Forelimb muscle (tissue), 1 donor: Measurements from ENCODE around the gene NOL9. TPM values are rescaled to one million over a fixed set of nuclear protein-coding genes. Genes with fewer than 3 reads are reported as not detected.

Experiments
- DNase-seq: peaks from one replicate; pipeline ENCODE4 v3.0.0-alpha.2; 2013; ENCODE audit warnings: low read depth
- polyA plus RNA-seq: library from polyadenylated mRNA; unstranded; fragments of 120-200 nt; gene quantifications from one replicate; pipeline ENCODE4 v1.2.1, GENCODE V29; 2013; ENCODE audit not compliant: insufficient read length

The NOL9 gene
- polyA plus RNA-seq, 1 donor: 13.6 TPM

- DNase-seq: no peak
Measured at GRCh38 chr1:6521536-6521935, 32.8 kb downstream of the NOL9 start.

GRCh38 chr1:6519935-6520671 lies 34.2 kb downstream of the NOL9 start:
- DNase-seq: no peak

DNA sequence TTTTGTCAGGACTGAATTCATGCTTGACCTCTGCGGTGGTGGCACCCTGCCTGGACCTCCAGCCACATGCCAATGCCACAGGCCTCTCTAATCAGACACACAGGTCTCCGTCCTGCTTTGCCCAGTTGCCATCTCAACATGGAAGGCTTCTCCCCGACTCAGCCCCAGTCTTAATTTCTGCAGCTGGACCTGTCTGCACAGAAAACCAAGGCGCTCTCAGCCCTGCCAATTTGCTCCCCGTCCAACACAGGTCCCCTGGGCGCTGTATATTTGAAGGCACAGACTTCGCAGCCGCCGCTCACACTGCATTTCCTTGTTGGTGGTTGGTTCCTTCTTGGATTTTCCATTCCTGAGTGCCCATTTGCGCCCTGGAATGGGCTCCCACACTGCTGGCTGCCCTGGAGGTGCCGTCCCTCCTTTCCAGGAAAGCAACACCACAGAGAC lies 34.8 kb downstream of the NOL9 start:
- DNase-seq: no peak

DNA sequence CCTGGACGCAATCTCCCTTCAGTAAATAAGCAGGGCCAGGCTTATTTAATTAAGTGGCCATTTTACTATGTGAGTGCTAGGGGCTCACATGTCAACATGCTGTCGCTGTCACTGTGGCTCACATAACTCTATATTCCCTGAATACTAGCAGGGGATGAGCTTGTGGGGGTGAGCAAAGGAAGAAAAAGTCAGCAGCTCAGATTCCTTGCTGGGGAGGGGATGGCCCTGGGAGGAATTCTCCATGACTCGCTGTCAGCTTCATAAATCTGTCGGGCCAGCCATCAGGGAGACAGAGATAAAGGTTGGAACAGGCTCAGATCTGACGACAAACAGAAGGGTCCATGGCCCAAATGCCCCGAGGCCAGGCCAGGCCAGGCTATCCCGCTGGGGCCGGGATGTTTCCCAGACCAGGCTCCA lies 36.9 kb downstream of the NOL9 start:
- DNase-seq: no peak

- DNase-seq: no peak
Measured at GRCh38 chr1:6515771-6516170, 38.5 kb downstream of the NOL9 start.

GRCh38 chr1:6513320-6513801 lies 41.0 kb downstream of the NOL9 start:
- DNase-seq: no peak

DNA sequence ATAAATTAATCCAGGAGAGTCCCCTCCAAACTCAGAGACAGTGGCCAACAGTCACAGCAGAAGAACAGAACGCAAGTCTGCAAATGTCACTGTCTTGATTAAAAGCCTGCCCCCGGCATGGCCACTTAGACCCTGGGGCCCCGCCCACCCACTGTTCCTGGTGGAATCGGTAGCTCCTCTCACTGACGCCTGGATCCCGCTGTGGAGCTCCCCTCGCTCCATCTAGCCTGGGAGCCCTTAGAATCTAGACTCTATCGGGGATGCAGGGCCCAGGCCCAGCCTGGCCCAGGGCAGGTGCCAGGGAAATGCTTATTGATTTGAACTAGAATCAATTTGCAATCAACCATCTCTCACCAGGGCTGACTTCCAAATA lies 41.4 kb downstream of the NOL9 start:
- no peak for DNase-seq

- DNase-seq: no peak
Measured at GRCh38 chr1:6512245-6512907, 41.9 kb downstream of the NOL9 start.

DNA sequence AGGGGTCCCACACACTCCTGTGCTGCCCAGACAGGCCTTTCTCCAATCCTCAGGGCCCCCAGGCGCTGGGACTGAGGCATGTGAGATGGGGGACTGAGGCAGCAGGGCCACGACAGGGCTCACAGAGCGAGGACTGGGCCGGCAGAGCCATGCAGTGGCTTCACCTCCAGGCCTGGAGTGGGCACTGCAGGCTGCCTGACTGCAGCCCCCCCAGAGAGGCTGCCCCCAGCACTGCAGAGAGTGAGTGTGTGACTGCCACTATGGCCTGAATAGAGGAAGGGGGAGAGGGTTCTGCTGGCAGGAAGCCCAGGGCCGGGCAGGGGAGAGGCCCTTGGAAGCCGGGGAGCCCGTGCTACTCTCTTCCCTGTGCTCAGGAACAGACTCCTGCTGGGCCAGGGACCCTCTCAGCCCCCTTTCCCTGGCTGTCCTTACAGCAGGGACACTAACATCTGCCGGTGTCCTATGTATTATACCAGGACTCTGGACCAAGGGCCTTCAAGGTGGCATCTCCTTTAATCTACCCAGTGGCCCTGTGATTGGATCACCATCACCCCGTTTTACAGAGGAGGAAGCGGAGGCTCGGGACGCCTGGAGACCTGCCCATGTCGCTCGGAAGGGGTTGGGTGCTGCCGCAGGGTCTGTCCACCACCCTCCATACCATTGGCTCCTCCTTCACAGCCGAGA lies 42.6 kb downstream of the NOL9 start:
- no peak for DNase-seq

DNA sequence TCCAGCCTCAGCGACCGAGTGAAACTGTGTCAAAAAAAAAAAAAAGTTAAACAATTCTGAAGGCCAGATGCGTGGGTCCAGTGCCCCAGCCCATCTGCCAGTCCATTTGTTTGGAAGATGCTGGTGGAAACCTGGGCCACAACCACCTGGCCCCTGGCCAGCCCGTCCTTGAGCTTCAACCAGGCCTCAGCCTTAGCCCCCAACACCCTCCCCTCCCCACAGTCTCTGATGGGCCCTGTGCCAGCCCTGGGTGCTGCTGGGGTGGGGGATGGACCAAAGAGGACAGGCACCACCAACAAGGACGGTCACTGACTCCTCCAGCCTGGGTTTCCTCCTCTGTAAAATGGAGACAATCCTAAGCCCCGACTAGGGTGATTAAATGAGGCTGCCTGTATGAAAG lies 43.3 kb downstream of the NOL9 start:
- no peak for DNase-seq

DNA sequence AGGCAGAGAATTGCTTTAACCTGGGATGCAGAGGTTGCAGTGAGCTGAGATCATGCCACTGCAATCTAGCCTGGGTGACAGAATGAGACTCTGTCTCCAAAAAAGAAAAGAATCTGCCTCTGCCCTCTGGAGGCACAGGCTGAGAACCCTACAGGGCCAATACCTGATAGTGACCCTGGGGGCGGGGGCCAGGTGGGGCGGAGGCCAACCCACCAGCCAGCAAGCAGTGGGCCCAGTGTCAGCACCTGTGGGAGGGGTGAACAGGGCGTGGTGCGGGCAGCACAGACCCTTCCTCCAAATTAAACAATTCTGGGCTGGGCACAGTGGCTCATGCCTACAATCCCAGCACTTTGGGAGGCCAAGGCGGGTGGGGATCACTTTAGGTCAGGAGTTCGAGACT lies 43.8 kb downstream of the NOL9 start:
- DNase-seq: no peak

DNA sequence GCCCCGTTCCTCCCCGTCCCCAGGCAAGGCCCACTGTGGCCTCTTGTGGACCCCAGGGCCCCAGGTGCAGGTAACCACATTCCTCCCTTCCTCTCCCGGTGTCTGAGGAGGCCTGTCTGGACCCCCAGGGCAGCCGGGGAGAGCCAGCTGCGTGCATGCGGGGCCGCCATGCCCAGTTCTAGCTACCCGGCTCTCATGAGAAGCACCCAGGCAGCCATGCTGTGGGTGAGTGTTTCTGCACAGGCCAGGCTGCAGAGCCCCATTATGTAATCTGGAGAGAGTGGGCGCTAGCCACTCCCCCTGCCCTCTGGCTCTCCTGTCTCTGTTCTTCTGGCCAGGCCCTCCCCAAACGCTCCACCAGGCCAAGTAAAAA lies 44.4 kb downstream of the NOL9 start:
- no peak for DNase-seq

GRCh38 chr1:6509220-6509918 lies 44.9 kb downstream of the NOL9 start:
- no peak for DNase-seq

- no peak for DNase-seq
Measured at GRCh38 chr1:6508816-6509189, 45.5 kb downstream of the NOL9 start.

GRCh38 chr1:6508154-6508815 lies 46.0 kb downstream of the NOL9 start:
- no peak for DNase-seq

GRCh38 chr1:6507461-6507911 lies 46.8 kb downstream of the NOL9 start:
- no peak for DNase-seq

DNA sequence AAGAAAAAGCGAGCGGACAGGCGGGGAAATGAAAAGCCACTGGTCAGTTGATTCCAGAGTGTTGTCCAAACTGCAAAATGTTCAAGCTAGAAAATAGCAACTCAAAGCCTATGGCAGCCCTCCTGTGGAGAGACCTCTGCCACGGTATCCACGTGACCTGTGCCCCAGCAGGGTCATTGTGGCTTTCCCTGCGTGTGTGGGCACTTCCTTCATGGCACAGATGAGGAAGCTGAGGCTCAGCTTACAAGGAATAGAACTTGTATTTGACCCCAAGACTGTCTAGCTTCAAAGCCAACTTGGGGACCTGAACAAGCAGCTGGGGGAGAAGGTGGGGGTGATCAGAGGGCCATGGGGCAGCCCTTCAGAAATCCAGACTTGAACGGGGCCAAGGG lies 47.3 kb downstream of the NOL9 start:
- DNase-seq: no peak

DNA sequence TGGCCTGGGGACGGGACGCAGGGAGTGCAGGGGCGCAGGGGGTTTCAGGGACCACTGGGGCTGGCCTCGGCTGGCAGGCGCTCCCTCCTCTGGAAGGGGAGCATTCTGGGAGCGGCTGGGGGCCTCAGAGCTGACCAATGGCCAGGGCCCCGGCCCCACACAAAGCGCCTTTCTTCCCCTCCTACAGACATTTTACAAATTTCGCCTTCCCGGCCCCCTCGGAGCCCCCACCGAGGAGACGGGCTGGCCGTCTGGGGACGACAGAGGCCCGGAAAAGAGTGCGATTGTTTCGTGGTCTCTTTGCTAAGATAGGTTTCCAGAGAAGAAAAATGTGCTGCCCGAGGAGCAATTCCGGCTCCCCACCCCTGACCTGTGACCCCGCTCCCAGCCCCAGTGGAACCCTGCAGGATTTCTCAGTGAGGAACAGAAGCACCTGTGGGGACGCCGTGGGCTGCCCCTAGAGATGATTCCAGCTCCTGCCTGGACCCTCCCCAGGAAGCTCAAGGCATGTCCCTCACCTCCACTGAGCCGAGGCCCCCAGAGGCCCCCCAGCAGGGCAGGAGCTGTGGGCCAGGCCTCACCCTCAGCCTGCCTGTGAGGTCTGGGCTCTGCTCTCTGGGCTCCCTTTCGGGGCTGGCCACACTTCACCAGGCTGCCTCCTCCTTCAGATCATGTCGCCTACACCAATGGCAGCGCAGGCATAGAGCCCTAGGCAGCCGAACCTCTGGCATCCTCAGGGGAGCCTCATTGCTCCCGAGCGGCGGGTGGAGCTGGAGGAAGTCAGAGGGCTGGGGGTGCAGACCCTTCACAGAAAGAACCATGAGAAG lies 47.9 kb downstream of the NOL9 start:
- no peak for DNase-seq

DNA sequence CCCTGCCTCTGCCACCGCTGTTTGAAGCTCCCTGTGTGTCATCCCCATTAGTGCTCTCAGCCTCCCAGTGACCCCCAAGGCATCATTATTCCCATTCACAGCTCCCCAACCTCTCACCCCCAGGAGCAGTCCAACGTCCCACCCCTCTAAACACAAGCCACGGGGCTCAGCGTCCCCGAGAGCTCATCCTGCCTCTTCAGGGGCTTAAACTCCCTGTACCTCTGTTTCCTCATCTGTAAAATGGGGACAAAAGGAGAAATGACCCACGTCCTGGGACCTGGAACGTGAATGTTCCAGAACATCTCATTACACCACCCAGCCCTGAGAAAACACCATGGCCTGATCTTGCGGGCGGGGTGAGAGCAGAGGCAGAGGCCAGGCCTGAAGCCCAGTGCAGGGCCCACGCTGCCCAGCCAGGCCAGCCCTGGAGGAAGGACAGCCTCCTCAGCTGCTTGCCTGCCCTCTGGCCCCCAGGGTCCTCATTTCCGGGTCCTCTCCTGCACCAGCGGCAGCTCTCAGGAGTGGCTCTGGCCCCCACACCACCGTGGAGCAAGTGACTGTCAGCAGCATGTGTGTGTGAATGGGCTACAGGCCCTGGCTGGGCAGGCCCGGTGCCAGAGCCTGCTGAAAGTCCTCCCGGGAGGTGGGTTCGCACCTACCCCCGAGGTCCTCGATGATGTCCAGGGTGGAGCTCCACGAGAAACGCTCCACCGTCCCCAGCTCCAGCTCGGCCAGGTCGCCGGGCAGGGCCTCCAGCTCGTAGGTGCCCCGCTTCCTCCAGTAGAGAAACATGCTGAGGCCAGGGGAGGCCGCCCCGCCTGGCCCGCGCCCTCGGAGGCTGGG lies 48.7 kb downstream of the NOL9 start:
- DNase-seq: no peak

GRCh38 chr1:6504887-6505286 lies 49.4 kb downstream of the NOL9 start:
- DNase-seq: no peak
